Kidney epithelial cell (primary cell): ENCODE measurements around the gene CLDN8. TPM values are rescaled to one million over a fixed set of nuclear protein-coding genes. Genes with fewer than 3 reads are reported as not detected.

Experiments
- DNase-seq: peaks from one replicate; pipeline ENCODE4 v3.0.0-alpha.2; 2010; ENCODE audit warnings: low read depth
- H3K27me3 ChIP-seq: 2 replicates; pipeline ENCODE4 v1.6.0; 2011; ENCODE audit warnings: low read length; ENCODE audit not compliant: control insufficient read depth, insufficient read depth
- H3K36me3 ChIP-seq: 2 replicates; pipeline ENCODE4 v1.5.1; 2011; ENCODE audit warnings: low read length; ENCODE audit not compliant: control insufficient read depth, insufficient read depth
- H3K4me3 ChIP-seq: 2 replicates; pipeline ENCODE4 v1.5.1; 2011; ENCODE audit warnings: low read depth, mild to moderate bottlenecking, control low read depth, low read length
- CTCF ChIP-seq: IDR thresholded peaks from 2 replicates; pipeline ENCODE4 v1.5.1; 2011; ENCODE audit warnings: mild to moderate bottlenecking, moderate library complexity, low read length, control low read depth, inconsistent platforms; ENCODE audit not compliant: insufficient read depth, poor library complexity, severe bottlenecking
- total RNA-seq: library from RNA; depleted of rRNA; stranded (reverse); fragments of >200 nt; gene quantifications from 2 replicates; pipeline ENCODE4 v1.2.3, GENCODE V29; 2015

CLDN8 gene
- not detected in 2 replicates for total RNA-seq

DNA sequence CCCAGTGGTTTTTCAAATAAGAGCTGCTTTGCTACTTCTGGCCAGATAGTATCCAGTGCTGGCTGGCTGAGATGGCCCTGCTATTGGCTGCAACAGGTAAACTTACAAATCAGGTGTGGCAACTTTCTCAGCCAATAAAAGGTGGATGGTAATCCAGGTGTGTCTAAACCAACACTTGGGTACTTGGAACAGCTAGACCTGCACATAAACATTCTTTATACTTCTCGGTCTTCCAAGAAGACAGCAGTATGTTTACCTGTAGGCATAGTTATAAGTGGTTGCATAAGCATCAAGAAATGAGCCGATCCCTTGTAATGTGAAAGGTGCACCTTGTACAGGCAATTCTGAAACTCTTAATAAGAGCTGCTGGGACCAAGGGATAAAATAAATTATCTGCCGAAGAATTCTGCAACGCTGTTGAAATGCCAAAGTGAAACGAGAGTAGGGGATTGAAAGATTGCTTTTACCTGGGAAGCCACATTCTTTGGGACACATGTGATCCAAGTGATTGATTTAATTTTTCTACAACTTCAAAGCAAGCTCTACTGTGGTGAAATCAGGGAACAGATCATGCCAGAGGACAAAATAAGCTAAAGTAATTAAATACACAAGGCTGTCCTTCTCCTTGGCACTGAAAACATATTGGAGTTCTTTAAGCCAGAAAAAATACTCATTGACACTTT, at the start of gene CLDN8:
Gene CLDN8 (minus strand): TSS at position 57 of the 683 bp plus-strand sequence. CDS start 172 bp downstream, outside the sequence.
- Histone ChIP-seq H3K27me3 (no peaks in the 10 kb centered on the region), H3K4me3 (no peak within 1 kb of the TSS), H3K36me3 (no peaks in the 10 kb centered on the region)
- DNase-seq: no peak
- TF ChIP-seq CTCF: no peak

DNA sequence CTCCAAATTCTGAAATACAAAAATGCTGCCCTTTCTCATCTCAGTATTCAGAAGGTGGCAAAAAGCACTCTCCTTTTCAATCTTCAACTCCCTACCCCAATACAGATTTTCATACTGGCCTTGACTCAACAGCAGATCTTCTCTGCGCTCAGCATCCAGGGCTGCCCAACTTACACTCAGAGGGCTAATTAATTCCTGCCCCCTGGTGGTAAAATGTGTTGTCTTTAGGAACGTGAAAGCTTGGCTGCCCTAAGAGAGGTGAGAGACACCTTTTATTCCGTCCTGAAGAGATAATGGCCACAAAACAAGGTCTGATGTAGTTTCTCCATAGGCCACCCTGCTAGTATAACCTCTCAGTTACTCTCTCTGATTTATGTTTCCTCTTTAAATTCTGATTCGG, 41.9 kb upstream of the CLDN8 start:
- Histone ChIP-seq H3K4me3 (no peak overlapping the region), H3K27me3 (no peaks in the 10 kb centered on the region), H3K36me3 (no peaks in the 10 kb centered on the region)
- DNase-seq: no peak
- TF ChIP-seq CTCF: peak; percentile 43

GRCh38 chr21:30256100-30256499, 40.2 kb upstream of the CLDN8 start:
- DNase-seq: no peak
- TF ChIP-seq CTCF: no peak

DNA sequence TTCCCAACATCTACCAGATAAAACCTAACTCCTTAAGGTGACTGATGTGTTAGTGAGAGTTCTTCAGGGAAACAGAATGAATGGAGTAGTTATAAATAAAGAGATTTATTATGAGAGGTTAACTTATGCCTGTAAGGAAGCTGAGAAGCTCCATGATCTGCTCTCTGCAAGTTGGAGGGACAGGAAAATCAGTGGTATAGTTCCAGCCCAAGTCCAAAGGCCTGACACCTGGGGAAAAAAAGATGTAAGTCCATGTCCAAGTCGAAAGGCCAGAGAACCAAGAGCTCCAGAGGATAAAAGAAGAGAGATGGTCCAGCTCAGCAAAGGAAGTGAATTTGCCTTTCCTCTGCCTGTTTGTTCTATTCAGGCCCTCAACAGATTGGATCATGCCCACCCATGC, 39.8 kb upstream of the CLDN8 start:
- H3K4me3 ChIP-seq: no peak overlapping the region
- no peak for TF ChIP-seq CTCF
- no peaks in the 10 kb centered on the region for H3K36me3 ChIP-seq
- DNase-seq: no peak
- H3K27me3 ChIP-seq: no peaks in the 10 kb centered on the region

More at GRCh38 chr21:30256100-30256499, 40.2 kb upstream of the CLDN8 start:
- Histone ChIP-seq H3K27me3 (no peaks in the 10 kb centered on the region), H3K4me3 (no peak overlapping the region), H3K36me3 (no peaks in the 10 kb centered on the region)

DNA sequence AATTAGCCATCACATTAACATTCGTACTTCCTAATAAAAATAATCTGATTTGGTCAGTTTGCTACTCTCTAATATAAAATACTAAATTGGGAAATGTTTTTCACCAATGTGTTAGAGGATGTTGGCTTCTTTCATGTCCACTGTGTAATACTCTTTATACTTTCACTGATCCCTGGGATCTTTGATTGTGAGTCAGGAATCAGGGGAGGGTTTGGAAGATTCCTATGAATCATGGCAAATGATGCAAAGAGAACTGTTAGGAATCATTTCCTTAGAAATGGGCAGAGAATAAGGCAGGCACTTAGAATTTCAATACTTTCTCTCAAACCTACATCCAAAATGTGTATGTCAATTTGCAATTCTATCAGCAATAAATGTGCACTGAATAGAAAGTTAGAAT, 35.9 kb upstream of the CLDN8 start:
- no peak overlapping the region for H3K4me3 ChIP-seq
- no peak for DNase-seq
- no peak for TF ChIP-seq CTCF

GRCh38 chr21:30249936-30250335, 34.0 kb upstream of the CLDN8 start:
- no peak overlapping the region for H3K4me3 ChIP-seq

More for the DNA sequence above, 35.9 kb upstream of the CLDN8 start:
- H3K36me3 ChIP-seq: no peaks in the 10 kb centered on the region
- no peaks in the 10 kb centered on the region for H3K27me3 ChIP-seq

More at GRCh38 chr21:30249936-30250335, 34.0 kb upstream of the CLDN8 start:
- H3K27me3 ChIP-seq: no peaks in the 10 kb centered on the region
- no peaks in the 10 kb centered on the region for H3K36me3 ChIP-seq
- TF ChIP-seq CTCF: no peak
- DNase-seq: no peak
